SK-N-SH treated with all-trans-retinoic acid at 6 μM for 48 hours (cell line): ENCODE results near the gene COX4I1.

Experiments
- ATAC-seq: fragments of 200-7000 bp; cut with Tn5 transposase; 3 replicates; pipeline ENCODE4 v1.9.1; 2020; ENCODE audit warnings: mild to moderate bottlenecking, moderate library complexity
- ARNTL ChIP-seq: fragments of 450-650 bp; formaldehyde crosslinking; IDR thresholded peaks from 2 replicates; pipeline ENCODE4 v1.5.0; 2020; ENCODE audit warnings: low read depth, mild to moderate bottlenecking, moderate library complexity, borderline replicate concordance
- BACH2 ChIP-seq: fragments of 250-450 bp; sonication (Bioruptor Pico); IDR thresholded peaks from 2 replicates; pipeline ENCODE4 v1.9.0; 2021; ENCODE audit warnings: mild to moderate bottlenecking, borderline replicate concordance
- CSDC2 ChIP-seq: fragments of 250-450 bp; sonication (Bioruptor Pico); IDR thresholded peaks from 2 replicates; pipeline ENCODE4 v1.5.0; 2020; ENCODE audit warnings: mild to moderate bottlenecking, moderate library complexity
- ESRRG ChIP-seq: fragments of 250-450 bp; sonication (Bioruptor Pico); IDR thresholded peaks from 2 replicates; pipeline ENCODE4 v1.6.1; 2021; ENCODE audit warnings: mild to moderate bottlenecking
- GLIS3 ChIP-seq: fragments of 250-450 bp; sonication (Bioruptor Pico); IDR thresholded peaks from 2 replicates; pipeline ENCODE4 v1.5.0; 2020; ENCODE audit warnings: mild to moderate bottlenecking, moderate library complexity
- OSR1 ChIP-seq: fragments of 250-450 bp; sonication (Bioruptor Pico); IDR thresholded peaks from 2 replicates; pipeline ENCODE4 v1.8.0; 2022; ENCODE audit warnings: moderate library complexity, mild to moderate bottlenecking, inconsistent platforms
- POU6F1 ChIP-seq: fragments of 250-450 bp; sonication (Bioruptor Pico); IDR thresholded peaks from 2 replicates; pipeline ENCODE4 v1.8.0; 2021; ENCODE audit warnings: low read depth, mild to moderate bottlenecking, moderate library complexity, borderline replicate concordance
- PPARA ChIP-seq: fragments of 250-450 bp; sonication (Bioruptor Pico); IDR thresholded peaks from 2 replicates; pipeline ENCODE4 v1.5.0; 2020; ENCODE audit warnings: mild to moderate bottlenecking, borderline replicate concordance
- RARB ChIP-seq: fragments of 250-450 bp; sonication (Bioruptor Pico); IDR thresholded peaks from 2 replicates; pipeline ENCODE4 v1.8.0; 2021; ENCODE audit warnings: mild to moderate bottlenecking, moderate library complexity
- SNAI2 ChIP-seq: fragments of 250-450 bp; sonication (Bioruptor Pico); IDR thresholded peaks from 2 replicates; pipeline ENCODE4 v1.5.0; 2020; ENCODE audit warnings: mild to moderate bottlenecking, moderate library complexity
- TCF4 ChIP-seq: fragments of 250-450 bp; sonication (Bioruptor Pico); IDR thresholded peaks from 2 replicates; pipeline ENCODE4 v1.8.0; 2021; ENCODE audit warnings: mild to moderate bottlenecking, moderate library complexity, borderline replicate concordance
- TOX ChIP-seq: fragments of 250-450 bp; sonication (Bioruptor Pico); IDR thresholded peaks from 2 replicates; pipeline ENCODE4 v1.8.0; 2021; ENCODE audit warnings: mild to moderate bottlenecking, moderate library complexity, borderline replicate concordance
- TSHZ2 ChIP-seq: fragments of 250-450 bp; sonication (Bioruptor Pico); IDR thresholded peaks from 2 replicates; pipeline ENCODE4 v1.5.0; 2020; ENCODE audit warnings: mild to moderate bottlenecking, moderate library complexity
- ZC3H10 ChIP-seq: fragments of 250-450 bp; sonication (Bioruptor Pico); IDR thresholded peaks from 2 replicates; pipeline ENCODE4 v1.5.1; 2021; ENCODE audit warnings: mild to moderate bottlenecking, moderate library complexity
- ZFP3 ChIP-seq: fragments of 250-450 bp; sonication (Bioruptor Pico); IDR thresholded peaks from 2 replicates; pipeline ENCODE4 v1.5.0; 2020; ENCODE audit warnings: mild to moderate bottlenecking, moderate library complexity
- ZFP30 ChIP-seq: fragments of 450-650 bp; formaldehyde crosslinking; IDR thresholded peaks from 2 replicates; pipeline ENCODE4 v1.5.0; 2022; ENCODE audit warnings: mild to moderate bottlenecking, moderate library complexity
- ZNF565 ChIP-seq: fragments of 450-650 bp; formaldehyde crosslinking; conservative IDR thresholded peaks from 2 replicates; pipeline ENCODE4 v1.5.0; 2020; ENCODE audit warnings: low read depth, mild to moderate bottlenecking, moderate library complexity
- ZNF70 ChIP-seq: fragments of 450-650 bp; formaldehyde crosslinking; IDR thresholded peaks from 2 replicates; pipeline ENCODE4 v1.5.0; 2020; ENCODE audit warnings: mild to moderate bottlenecking, moderate library complexity
- ZNF8 ChIP-seq: fragments of 450-650 bp; formaldehyde crosslinking; IDR thresholded peaks from 2 replicates; pipeline ENCODE4 v1.5.0; 2020; ENCODE audit warnings: mild to moderate bottlenecking, moderate library complexity
- TF ChIP-seq, protein P1 (sequence below): fragments of 250-450 bp; sonication (Bioruptor Pico); IDR thresholded peaks from 2 replicates; pipeline ENCODE4 v1.5.1; 2020; ENCODE audit warnings: low read depth, mild to moderate bottlenecking, moderate library complexity
- TF ChIP-seq, protein P2 (sequence below): fragments of 250-450 bp; sonication (Bioruptor Pico); IDR thresholded peaks from 2 replicates; pipeline ENCODE4 v1.8.0; 2020; ENCODE audit warnings: mild to moderate bottlenecking, moderate library complexity, borderline replicate concordance

The COX4I1 gene

DNA sequence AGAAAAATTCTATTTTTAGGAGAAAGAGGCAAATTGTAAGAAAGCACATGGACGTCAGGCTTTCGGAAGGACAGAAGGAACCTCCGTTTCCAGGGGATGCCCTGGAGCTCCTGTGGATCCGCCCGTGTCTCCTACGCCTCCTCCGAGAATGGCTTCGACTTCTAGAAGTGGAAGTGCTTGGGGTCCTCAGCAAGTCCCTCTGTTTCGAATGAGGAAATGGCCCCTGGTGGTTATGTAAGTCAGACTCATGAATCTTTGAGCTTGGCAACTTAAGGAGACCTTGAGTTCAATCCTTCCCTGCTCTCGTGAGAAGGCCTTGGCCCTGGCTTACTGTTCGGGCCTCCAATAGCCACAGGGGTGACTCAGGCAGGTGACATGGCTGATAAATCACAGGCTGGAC, 38.9 kb downstream of the COX4I1 start:
- TF ChIP-seq TSHZ2 (CRISPR knock-in tag) (no peak), OSR1 (no peak), PPARA (no peak), ZNF70 (no peak), ZNF8 (CRISPR knock-in tag) (no peak), SNAI2 (CRISPR knock-in tag) (no peak), GLIS3 (CRISPR knock-in tag) (no peak), CSDC2 (CRISPR knock-in tag) (no peak), RARB (CRISPR knock-in tag) (no peak), ZC3H10 (CRISPR knock-in tag) (no peak), ZFP30 (no peak), ZFP3 (CRISPR knock-in tag) (no peak), ZNF565 (CRISPR knock-in tag) (no peak), ESRRG (CRISPR knock-in tag) (no peak), POU6F1 (CRISPR knock-in tag) (no peak), TCF4 (CRISPR knock-in tag) (no peak), BACH2 (CRISPR knock-in tag) (no peak), TOX (no peak)
- TF ChIP-seq, protein P1, sequence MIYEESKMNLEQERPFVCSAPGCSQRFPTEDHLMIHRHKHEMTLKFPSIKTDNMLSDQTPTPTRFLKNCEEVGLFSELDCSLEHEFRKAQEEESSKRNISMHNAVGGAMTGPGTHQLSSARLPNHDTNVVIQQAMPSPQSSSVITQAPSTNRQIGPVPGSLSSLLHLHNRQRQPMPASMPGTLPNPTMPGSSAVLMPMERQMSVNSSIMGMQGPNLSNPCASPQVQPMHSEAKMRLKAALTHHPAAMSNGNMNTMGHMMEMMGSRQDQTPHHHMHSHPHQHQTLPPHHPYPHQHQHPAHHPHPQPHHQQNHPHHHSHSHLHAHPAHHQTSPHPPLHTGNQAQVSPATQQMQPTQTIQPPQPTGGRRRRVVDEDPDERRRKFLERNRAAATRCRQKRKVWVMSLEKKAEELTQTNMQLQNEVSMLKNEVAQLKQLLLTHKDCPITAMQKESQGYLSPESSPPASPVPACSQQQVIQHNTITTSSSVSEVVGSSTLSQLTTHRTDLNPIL (CRISPR knock-in tag), result no peak
- TF ChIP-seq, protein P2, sequence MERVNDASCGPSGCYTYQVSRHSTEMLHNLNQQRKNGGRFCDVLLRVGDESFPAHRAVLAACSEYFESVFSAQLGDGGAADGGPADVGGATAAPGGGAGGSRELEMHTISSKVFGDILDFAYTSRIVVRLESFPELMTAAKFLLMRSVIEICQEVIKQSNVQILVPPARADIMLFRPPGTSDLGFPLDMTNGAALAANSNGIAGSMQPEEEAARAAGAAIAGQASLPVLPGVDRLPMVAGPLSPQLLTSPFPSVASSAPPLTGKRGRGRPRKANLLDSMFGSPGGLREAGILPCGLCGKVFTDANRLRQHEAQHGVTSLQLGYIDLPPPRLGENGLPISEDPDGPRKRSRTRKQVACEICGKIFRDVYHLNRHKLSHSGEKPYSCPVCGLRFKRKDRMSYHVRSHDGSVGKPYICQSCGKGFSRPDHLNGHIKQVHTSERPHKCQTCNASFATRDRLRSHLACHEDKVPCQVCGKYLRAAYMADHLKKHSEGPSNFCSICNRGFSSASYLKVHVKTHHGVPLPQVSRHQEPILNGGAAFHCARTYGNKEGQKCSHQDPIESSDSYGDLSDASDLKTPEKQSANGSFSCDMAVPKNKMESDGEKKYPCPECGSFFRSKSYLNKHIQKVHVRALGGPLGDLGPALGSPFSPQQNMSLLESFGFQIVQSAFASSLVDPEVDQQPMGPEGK, result no peak
- no peak for ATAC-seq

DNA sequence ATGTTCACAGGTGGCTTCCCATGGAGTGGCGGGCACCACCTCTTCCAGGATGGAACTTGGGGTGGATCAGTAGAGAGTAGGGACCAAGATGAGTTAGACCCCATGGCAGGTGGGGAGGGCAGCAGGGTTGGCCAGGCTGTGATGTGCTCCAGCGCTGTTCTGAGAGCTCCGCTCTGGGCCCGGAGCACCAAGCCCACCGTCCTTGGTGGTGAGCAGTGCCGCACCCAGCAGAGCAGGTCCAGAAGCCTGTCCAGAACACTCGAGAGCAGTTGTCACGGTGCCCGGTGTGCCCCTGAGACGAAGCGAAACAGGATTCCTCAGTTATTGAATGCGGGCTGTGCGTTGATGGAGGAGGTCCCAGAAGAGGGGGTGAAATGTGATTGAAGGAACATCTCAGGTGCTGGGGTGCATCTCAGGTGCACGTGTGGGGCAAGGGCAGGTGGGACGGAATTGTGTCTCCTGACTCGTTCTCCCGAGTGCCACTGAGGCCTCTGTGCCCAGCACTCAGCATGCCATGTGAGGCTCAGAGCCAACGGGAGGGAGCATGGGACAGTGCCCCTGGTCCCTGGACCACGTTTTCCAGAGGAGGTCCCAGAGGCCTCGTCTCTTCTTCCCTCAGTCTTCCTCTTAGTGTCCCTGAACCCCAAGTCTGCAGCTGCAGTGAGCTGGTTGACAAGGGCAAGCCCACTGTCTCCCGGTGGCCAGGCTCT, 39.5 kb downstream of the COX4I1 start:
- ATAC-seq, result no peak
- TF ChIP-seq SNAI2 (CRISPR knock-in tag), result no peak
- TF ChIP-seq, protein P1 (CRISPR knock-in tag), result no peak
- no peak for TF ChIP-seq ZFP3 (CRISPR knock-in tag)
- TF ChIP-seq CSDC2 (CRISPR knock-in tag), result no peak
- TF ChIP-seq POU6F1 (CRISPR knock-in tag), result no peak
- TF ChIP-seq RARB (CRISPR knock-in tag), result no peak
- TF ChIP-seq, protein P2, result no peak
- TF ChIP-seq TCF4 (CRISPR knock-in tag), result no peak
- no peak for TF ChIP-seq ZNF565 (CRISPR knock-in tag)
- TF ChIP-seq PPARA, result no peak
- no peak for TF ChIP-seq GLIS3 (CRISPR knock-in tag)
- no peak for TF ChIP-seq BACH2 (CRISPR knock-in tag)
- TF ChIP-seq ZC3H10 (CRISPR knock-in tag), result no peak
- no peak for TF ChIP-seq ESRRG (CRISPR knock-in tag)
- TF ChIP-seq ZNF8 (CRISPR knock-in tag), result no peak
- no peak for TF ChIP-seq ZFP30
- no peak for TF ChIP-seq ARNTL (CRISPR knock-in tag)
- no peak for TF ChIP-seq TOX
- TF ChIP-seq OSR1, result no peak
